ENCODE results near the gene H3-3A.

DNA sequence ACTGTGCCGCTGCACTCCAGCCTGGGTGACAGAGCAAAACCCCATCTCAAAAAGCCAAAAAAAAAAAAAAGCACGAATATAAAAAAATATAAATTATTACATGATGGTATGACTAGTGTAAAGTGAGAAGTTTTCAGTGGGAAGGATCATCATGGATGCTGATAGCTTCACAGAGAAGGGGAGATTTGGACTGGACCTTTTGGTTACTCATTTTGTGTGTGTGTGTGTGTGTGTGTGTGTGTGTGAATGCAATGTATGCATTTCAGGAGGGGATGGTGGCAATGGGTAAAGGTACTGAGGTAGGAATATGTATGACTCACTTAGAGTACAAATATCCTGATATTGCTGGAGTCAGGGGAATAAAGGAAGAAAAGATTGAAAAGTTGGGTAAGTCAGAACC, 40.7 kb upstream of the H3-3A start:
- no peak for TF ChIP-seq CTCF (conservative IDR thresholded peaks at IDR 0.05)
- TF ChIP-seq ZFX (IDR thresholded peaks at IDR 0.05), result no peak

Measured in C4-2B (cell line).